Thyroid gland (tissue), 4 donors: Measurements from ENCODE around the gene VCAN. TPM values are rescaled to one million over a fixed set of nuclear protein-coding genes. Genes with fewer than 3 reads are reported as not detected.

Source experiments
- DNase-seq, 2 donors: peaks; one replicate each; pipeline ENCODE4 v3.0.0-alpha.2; 2019
- H3K27ac ChIP-seq, 3 donors: fragments of 200-600 bp; sonication (generic); 1 replicate in 2 of 3; 2 replicates in 1 of 3; pipeline ENCODE4 v1.5.1; 2016 to 2019; ENCODE audit warnings: mild to moderate bottlenecking in 1 of 3, moderate library complexity in 1 of 3
- H3K27me3 ChIP-seq: fragments of 200-600 bp; sonication (generic); one replicate; pipeline ENCODE4 v1.5.1; 2019
- H3K36me3 ChIP-seq, 2 donors: fragments of 200-600 bp; sonication (generic); one replicate each; pipeline ENCODE4 v1.5.1; 2016 to 2019
- H3K4me1 ChIP-seq, 2 donors: fragments of 200-600 bp; sonication (generic); one replicate each; pipeline ENCODE4 v1.5.1; 2017 to 2019
- H3K4me3 ChIP-seq, 3 donors: fragments of 200-600 bp; sonication (generic); replicated peaks in 1 of 3; 1 replicate in 2 of 3; 2 replicates in 1 of 3; pipeline ENCODE4 v1.5.1; 2016; ENCODE audit warnings: mild to moderate bottlenecking in 1 of 3
- H3K9me3 ChIP-seq: fragments of 200-600 bp; sonication (generic); one replicate; pipeline ENCODE4 v1.5.1; 2017
- CTCF ChIP-seq, 6 experiments: fragments of 200-600 bp in 3 of 6; fragments of 450-650 bp in 3 of 6; sonication (generic) in 3 of 6; IDR thresholded peaks; one replicate each; pipeline ENCODE4 v1.5.1; 2016 to 2019; ENCODE audit warnings: antibody characterized with exemption in 6 of 6, mild to moderate bottlenecking in 2 of 6, inconsistent platforms in 1 of 6, moderate library complexity in 1 of 6
- POLR2A ChIP-seq, 2 donors: fragments of 450-650 bp; IDR thresholded peaks; one replicate each; pipeline ENCODE4 v1.6.1; 2017; ENCODE audit warnings: antibody characterized with exemption in 2 of 2, mild to moderate bottlenecking in 2 of 2, moderate library complexity in 1 of 2
- WGBS, 2 donors: methylation state at CpG; one replicate each; pipeline ENCODE4 v1.1.5; 2017; 5-methylcytosine and 5-hydroxymethylcytosine counted together
- intact Hi-C: fragments of 100-400 bp; cut with DNase I; formaldehyde crosslinking; loops from one replicate; pipeline ENCODE4 v1.15.1; 2023
- total RNA-seq, 4 donors: library from RNA; depleted of rRNA; stranded (reverse); fragments of >200 nt; gene quantifications; one replicate each; pipeline ENCODE4 v1.2.3, GENCODE V29; 2016

Gene VCAN
- total RNA-seq, 4 donors from 2014 or later = 9.7 to 50.1 (median 33.1) TPM

DNA sequence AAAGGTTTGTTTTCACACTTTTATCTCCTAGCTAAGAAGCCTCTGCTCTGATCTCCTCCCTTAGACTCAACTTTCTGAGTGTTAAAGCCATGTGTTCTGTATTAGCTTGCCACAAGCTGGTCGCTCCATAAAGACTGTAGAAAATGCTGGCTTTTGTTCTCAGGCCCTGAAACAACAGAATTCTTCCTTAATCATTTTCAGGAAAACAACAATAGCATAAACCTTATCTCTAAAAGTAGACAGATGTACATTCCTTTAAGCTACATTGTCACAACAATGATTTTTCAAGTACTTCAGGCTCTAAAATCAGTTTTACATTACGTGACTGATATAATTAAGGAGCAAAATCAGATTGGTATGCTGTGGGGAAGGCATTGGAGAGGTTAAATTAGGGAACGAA lies 41.9 kb downstream of the VCAN start:
- H3K27ac ChIP-seq = no peak overlapping the region
- H3K4me3 ChIP-seq = no peak overlapping the region
- no peak for DNase-seq
- peaks cover 0 to 8% of the 10 kb centered on the region in 2 donors for H3K4me1 ChIP-seq
- no peaks in the 10 kb centered on the region for H3K36me3 ChIP-seq
- TF ChIP-seq CTCF (IDR thresholded peaks at IDR 0.05) = no peak
- TF ChIP-seq POLR2A (IDR thresholded peaks at IDR 0.05) = no peak
- H3K9me3 ChIP-seq = no peaks in the 10 kb centered on the region
- WGBS, 2 donors = 86% methylated on average over 3 of the region's 3 CpGs
- no peaks in the 10 kb centered on the region for H3K27me3 ChIP-seq
- intact Hi-C loops = no loop called here

GRCh38 chr5:83516377-83516776 lies 44.8 kb downstream of the VCAN start:
- no peaks in the 10 kb centered on the region for H3K9me3 ChIP-seq
- no peak for DNase-seq
- intact Hi-C loops = no loop called here
- no peaks in the 10 kb centered on the region for H3K27me3 ChIP-seq
- 76 to 79% methylated on average over 2 of the region's 2 CpGs for WGBS, 2 donors
- TF ChIP-seq CTCF (IDR thresholded peaks at IDR 0.05) = no peak
- no peak for TF ChIP-seq POLR2A (IDR thresholded peaks at IDR 0.05)
- no peak overlapping the region for H3K4me3 ChIP-seq
- H3K36me3 ChIP-seq = no peaks in the 10 kb centered on the region
- H3K27ac ChIP-seq = no peak overlapping the region
- peaks cover 0 to 3% of the 10 kb centered on the region in 2 donors for H3K4me1 ChIP-seq

GRCh38 chr5:83517072-83517687 lies 45.6 kb downstream of the VCAN start:
- no peak for DNase-seq
- Histone ChIP-seq H3K27me3 (no peaks in the 10 kb centered on the region), H3K36me3 (no peaks in the 10 kb centered on the region), H3K9me3 (no peaks in the 10 kb centered on the region), H3K4me3 (no peak overlapping the region), H3K27ac (no peak overlapping the region), H3K4me1 (peaks cover 0 to 3% of the 10 kb centered on the region in 2 donors)
- WGBS, 2 donors = 77 to 86% methylated on average over 1 of the region's 1 CpG
- intact Hi-C loops = no loop called here
- TF ChIP-seq CTCF (IDR thresholded peaks at IDR 0.05) (no peak), POLR2A (IDR thresholded peaks at IDR 0.05) (no peak)

DNA sequence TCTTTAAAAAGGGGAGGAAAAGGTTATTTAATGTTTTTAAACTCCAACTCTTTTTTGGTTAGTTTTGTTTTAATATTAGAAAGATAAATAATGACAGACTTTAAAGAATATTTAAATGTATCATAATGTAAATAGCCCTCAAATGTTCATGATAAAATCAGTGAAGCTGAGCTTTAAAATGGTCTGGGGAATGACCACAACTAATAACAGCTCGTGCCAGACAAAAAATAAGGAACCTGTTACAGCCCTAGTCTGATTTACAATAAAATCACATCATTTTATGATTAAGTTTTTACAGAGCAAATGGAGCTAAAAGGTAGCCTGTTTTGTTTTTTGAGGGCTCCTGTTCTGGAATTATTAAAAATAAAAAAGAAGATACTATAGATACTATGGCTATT lies 46.1 kb downstream of the VCAN start:
- Histone ChIP-seq H3K4me1 (no peaks in the 10 kb centered on the region), H3K27me3 (no peaks in the 10 kb centered on the region), H3K9me3 (no peaks in the 10 kb centered on the region), H3K27ac (no peak overlapping the region), H3K36me3 (no peaks in the 10 kb centered on the region), H3K4me3 (no peak overlapping the region)
- WGBS, 2 donors = 80 to 91% methylated on average over 1 of the region's 1 CpG
- TF ChIP-seq CTCF (IDR thresholded peaks at IDR 0.05) = no peak
- TF ChIP-seq POLR2A (IDR thresholded peaks at IDR 0.05) = no peak
- intact Hi-C loops = no loop called here
- no peak for DNase-seq

DNA sequence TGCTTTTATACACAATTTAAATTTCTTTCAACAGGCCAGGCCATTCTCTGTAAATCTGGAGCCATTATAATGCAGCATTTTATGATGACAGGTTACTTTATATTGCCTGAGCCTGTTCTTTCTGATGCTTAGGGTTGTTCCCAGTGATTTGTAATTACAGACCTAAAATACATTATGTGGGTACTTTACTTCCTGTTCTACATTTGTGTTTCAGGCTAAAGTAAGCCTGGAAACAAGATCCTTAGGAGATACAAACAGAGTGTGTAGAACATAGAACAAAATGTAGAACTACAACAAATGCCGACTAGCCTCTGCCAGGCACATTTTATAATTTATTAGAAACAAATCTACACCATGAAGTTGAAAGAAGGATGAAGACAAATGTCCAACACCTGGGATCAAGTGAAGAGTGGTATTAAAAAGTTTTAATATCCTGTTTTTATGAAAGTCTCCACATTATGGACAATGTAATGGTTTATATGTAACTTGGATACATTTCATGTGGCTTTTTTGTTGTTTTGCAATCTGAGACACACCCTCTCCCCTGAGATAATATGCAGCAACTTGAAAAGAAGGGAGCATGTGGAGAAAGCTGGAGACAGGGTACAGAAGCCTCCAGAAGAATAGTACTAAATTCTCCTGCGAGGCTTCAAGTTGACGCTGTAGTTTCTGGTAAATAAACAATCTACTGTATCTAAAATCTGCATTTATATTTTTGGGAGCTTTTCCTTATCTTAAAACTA lies 46.9 kb downstream of the VCAN start:
- 92 to 93% methylated on average over 3 of the region's 3 CpGs for WGBS, 2 donors

More for the DNA sequence above, 46.9 kb downstream of the VCAN start:
- Histone ChIP-seq H3K27ac (no peak overlapping the region), H3K4me3 (no peak overlapping the region), H3K36me3 (no peaks in the 10 kb centered on the region), H3K4me1 (no peaks in the 10 kb centered on the region), H3K27me3 (no peaks in the 10 kb centered on the region), H3K9me3 (no peaks in the 10 kb centered on the region)
- DNase-seq = no peak
- TF ChIP-seq POLR2A (IDR thresholded peaks at IDR 0.05) (no peak), CTCF (IDR thresholded peaks at IDR 0.05) (no peak)
- intact Hi-C loops = no loop called here
